Measurements from ENCODE around the gene USP24.

GRCh38 chr1:55052221-55053142 lies 162.7 kb downstream of the USP24 start:
- TF ChIP-seq CTCF (IDR thresholded peaks at IDR 0.05), result no peak
- TF ChIP-seq EZH2 (IDR thresholded peaks at IDR 0.05; ENCODE audit: borderline replicate concordance, insufficient read depth, low read depth, low read length, poor library complexity, severe bottlenecking), result no peak

Data from B cell (primary cell).